T-helper 1 cell treated with Interleukin-12 subunit alpha and Interleukin-12 subunit beta and Interleukin-4 antibody, amounts not matched to agents 30 ng/mL and 1 ng/mL, for 36 hours (primary cell): ENCODE results near the gene TMEM214. TPM values are rescaled to one million over a fixed set of nuclear protein-coding genes. Genes with fewer than 3 reads are reported as not detected.

Source experiments
- intact Hi-C: fragments of 100-400 bp; cut with micrococcal nuclease; formaldehyde crosslinking; loops from one replicate; pipeline ENCODE4 v1.15.1; 2024
- total RNA-seq: library from RNA; stranded (reverse); gene quantifications from 2 replicates; pipeline ENCODE4 v1.2.3, GENCODE V29; 2022

The TMEM214 gene
- total RNA-seq, 1 donor from 2014 or later: 117 TPM

- intact Hi-C loops: no loop called here
Measured at GRCh38 chr2:27038631-27039339, 6.0 kb downstream of the TMEM214 start.

DNA sequence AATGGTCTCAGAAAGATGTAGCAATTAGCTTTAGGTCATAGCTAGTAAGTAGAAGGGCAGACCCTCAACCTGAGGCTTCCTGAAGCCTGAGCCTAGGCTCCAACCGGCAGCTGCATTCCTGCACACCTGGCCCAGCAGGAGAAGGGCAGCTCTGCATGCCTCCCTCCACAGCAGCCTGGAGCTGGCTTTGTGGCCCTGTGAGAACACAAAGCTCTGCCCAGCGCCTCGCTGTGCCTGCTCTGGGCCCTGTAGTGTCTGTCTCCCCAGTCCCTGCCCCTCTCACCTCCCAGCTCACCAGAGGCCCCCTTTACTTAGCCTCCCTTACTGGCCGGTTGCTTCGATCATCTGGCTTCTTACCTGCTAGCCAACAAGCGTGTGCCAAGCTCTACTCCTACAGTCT, 6.7 kb downstream of the TMEM214 start:
- intact Hi-C loops: no loop called here

GRCh38 chr2:27039871-27040270, 7.1 kb downstream of the TMEM214 start:
- intact Hi-C loops: no loop called here

GRCh38 chr2:27040282-27040681, 7.5 kb downstream of the TMEM214 start:
- intact Hi-C loops: no loop called here

DNA sequence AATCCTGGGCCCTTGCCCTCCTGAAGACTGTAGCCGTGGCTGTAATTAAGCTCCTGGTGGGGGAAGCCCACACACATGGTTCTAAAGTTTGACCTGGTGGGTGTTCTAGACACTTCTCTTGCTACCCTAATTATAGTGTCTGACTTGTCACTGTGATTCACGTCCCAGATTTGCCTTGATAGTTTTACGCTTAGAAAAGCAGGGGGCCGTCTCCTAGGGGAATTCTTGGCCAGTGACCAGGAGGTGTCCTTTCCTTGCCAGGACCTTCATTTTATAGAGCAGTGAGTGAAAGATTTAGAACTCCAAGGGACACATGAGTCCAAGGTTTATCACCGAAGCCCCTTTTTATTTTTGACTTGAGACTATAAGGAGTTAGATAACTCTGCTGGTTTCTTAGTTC, 9.0 kb downstream of the TMEM214 start:
- intact Hi-C loops: no loop called here

DNA sequence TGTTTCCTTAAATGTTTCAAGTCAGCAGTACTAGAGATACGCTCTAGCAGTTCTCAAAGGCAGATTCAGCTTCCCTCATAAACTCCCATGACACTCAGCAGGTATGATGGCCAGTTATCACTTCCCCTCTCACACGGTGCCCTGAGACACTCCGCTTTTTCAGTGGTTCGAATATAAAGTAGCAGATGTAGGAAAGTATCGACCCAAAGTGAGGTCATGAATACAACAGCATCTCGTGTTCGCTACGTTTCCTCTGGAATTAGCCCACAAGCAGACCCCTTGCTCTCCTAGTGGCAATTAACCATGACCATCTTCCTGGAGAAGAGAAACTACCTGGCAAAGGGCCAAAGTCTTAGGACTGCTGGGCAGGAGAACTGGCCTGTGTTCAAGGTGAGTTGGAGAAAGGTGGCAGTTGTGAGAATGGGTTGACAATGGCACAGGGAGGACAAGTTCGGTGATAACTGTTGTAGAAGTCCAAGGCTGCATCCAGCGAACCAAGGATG, 9.4 kb downstream of the TMEM214 start:
- intact Hi-C loops: no loop called here

DNA sequence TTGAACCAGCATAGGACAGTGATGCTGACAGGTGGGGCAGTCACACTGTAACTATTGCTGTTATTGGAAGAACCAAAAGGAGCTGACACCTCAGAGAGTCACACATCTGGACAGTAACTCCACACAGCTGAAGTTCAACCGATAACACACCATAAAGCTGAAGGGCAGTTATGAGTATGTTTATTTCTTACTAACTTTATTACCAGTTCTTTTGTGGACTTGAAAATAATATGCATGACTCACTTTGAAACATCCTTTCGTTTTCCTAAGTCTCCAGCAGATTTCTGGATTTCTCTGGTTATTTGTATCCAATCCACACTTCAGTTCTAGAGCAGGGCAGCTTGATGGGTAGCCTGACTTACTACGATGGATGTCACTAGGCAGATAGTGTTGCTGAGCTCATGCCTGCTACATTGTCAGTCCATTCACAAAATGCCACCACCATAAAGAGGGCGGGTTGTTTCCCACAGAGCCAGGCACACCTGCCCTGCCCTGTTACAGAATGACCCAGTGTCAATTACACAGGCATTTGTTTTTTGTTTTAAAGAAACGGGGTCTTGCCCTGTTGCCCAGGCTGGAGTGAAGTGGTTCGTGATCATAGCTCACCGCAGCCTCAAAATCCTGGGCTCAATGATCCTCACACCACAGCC, 10.3 kb downstream of the TMEM214 start:
- intact Hi-C loops: no loop called here

DNA sequence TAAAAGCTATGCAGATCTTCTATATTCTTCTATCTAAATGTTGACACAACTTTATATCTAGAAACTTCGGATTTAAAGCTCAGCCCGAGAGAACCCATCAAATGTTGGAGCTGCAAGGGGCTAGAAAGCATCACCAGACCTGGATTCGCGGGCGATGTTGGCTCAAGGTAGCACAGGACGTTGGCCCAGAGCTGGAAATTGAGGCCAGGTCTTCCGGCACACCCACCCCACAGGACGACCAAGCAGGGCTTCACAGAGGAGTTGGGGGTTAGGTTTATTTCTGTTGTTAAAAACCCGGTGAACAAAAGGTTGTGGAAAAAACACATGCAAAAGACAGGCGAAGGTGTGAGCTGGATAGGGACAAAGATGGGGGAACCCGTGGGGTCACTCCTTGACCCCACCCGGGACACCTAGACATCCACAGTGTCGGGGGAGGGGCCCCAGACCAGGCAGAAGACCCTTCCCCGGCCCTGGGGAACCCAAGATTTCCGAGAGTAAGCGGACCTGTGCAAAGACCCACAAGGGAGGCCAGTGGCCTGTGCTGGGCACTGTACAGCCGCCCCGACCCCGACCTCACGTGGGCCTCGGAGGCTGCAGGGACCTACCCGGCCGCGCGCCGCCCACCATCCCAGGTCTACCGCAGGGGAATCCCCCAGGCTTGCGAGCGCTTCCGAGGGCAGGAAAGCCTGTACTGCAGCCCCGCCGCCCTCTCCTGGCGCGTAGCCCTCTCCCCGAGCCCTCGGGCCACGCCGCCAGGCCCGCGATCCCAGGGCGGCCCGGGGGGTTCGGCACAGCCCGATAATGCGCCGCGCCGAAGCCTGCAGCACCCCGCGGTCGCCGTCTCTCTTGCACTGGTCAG, 16.9 kb downstream of the TMEM214 start:
- intact Hi-C loops: loop anchor here (1.0 to 10.0 kb wide), 10 partner anchors 17 to 1343 kb away; partner anchors contain the start of genes CENPA, EIF2B4, FOSL2 and HADHA

GRCh38 chr2:27050281-27050995, 17.7 kb downstream of the TMEM214 start:
- intact Hi-C loops: loop anchor here (1.0 to 10.0 kb wide), 10 partner anchors 18 to 1342 kb away; partner anchors contain the start of genes CENPA, EIF2B4, FOSL2 and HADHA

- intact Hi-C loops: loop anchor here (1.0 to 10.0 kb wide), 17 partner anchors 19 to 1342 kb away; partner anchors contain the start of genes CAD, CENPA, EIF2B4 and FOSL2
Measured at GRCh38 chr2:27050996-27051901, 18.5 kb downstream of the TMEM214 start, which contains the start of gene AGBL5. Gene AGBL5 (plus strand): TSS chr2:27051668. CDS start chr2:27052959, 1,291 bp downstream.

DNA sequence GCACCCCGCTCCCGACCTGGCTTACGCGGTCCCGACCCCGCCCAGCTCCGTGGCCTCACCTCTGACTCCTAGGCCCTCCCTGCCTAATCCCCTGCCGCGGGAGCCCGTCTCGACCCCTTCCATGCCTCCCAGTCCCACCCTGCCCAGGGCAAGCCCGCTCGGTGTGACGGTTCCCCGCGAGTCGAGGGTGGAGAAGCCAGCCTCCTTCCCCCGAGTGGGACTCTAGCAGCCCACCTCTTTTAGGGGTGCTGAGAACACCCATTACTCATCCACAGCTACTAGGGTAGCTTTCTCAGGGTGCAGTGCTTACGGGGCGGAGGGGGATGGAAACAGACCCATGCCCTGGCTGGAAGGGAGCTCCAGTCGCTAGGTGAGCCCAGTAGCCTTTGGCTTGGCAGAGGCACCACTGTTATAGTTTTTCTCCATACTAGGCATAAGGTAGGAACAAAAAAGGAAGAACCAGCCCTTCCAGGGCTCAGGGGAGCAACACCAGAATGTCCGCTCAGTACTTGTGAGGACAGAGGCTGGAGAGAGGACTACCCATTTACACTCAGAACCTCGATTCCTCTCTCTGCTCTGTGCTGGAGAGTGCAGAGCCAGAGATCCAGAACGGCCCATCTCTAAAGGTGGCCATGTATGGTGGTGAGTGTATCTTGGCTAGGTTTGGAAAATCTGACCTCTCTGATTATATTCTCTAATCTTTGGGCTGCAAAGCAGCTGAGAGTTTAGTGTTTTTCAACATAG, 19.3 kb downstream of the TMEM214 start:
- intact Hi-C loops: loop anchor here (1.0 to 10.0 kb wide), 11 partner anchors 29 to 1341 kb away; partner anchors contain the start of genes CAD, CENPA, FOSL2 and GTF3C2

DNA sequence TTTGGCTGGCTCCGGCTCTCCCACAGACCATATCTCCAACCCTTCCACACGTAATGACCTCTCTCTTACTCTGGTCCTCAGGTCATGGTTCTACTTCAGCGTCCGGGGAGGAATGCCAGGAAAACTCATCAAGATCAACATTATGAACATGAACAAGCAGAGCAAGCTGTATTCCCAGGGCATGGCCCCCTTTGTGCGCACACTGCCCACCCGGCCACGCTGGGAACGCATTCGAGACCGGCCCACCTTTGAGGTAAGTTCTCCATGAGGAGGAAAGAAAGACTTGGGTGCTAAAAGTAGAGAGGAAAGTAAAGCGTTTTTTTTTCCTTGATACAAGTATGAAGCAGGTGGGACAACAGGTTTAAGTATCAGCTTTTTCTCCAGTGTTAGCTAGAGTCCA, 20.6 kb downstream of the TMEM214 start:
- intact Hi-C loops: loop anchor here (5.0 to 10.0 kb wide), 2 partner anchors 266 to 809 kb away; partner anchors contain the start of genes CENPA, HADHA and HADHB

- intact Hi-C loops: loop anchor here (5.0 to 10.0 kb wide), 2 partner anchors 266 to 809 kb away; partner anchors contain the start of genes CENPA, HADHA and HADHB
Measured at GRCh38 chr2:27053776-27054175, 21.0 kb downstream of the TMEM214 start.

DNA sequence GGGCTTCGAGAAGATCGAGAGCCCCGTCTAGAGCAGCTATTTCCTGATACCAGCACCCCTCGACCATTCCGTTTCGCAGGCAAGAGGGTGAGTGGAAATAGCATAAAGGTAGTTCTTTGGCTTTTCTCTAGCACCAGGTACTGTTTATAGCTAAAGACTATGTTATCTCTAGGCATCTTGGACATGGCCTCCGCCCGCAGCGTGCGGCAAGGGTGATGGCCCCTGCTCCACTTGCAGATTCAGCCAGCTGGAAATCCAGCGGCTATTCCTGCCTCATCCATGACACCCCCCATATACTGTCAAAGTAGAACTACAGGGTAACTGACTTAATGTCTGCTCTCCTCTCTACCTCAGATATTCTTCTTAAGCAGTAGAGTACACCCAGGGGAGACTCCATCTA, 22.0 kb downstream of the TMEM214 start:
- intact Hi-C loops: loop anchor here (5.0 to 10.0 kb wide), 2 partner anchors 267 to 810 kb away; partner anchors contain the start of genes CENPA, HADHA and HADHB

DNA sequence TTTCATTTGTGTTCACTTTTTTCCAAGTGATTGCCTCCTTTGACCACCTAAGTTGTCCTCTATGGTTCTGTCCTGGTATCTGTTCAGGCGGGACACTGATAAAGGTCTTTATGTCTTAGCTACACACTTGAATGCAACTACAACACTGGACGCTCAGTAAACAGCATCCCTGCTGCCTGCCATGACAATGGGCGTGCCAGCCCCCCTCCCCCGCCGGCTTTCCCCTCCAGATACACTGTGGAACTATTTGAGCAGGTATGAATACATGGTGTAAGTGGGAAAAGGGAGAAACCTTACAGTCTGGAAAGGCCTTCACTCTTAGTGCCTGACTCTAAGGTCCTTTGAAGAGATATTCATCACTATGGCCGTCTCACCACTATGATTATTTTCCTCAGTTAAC, 24.4 kb downstream of the TMEM214 start:
- intact Hi-C loops: loop anchor here (10.0 kb wide), 1 partner anchor 812 kb away; the partner anchor contains the start of genes HADHA and HADHB

GRCh38 chr2:27058210-27058609, 25.4 kb downstream of the TMEM214 start:
- intact Hi-C loops: loop anchor here (10.0 kb wide), 1 partner anchor 813 kb away; the partner anchor contains the start of genes HADHA and HADHB

DNA sequence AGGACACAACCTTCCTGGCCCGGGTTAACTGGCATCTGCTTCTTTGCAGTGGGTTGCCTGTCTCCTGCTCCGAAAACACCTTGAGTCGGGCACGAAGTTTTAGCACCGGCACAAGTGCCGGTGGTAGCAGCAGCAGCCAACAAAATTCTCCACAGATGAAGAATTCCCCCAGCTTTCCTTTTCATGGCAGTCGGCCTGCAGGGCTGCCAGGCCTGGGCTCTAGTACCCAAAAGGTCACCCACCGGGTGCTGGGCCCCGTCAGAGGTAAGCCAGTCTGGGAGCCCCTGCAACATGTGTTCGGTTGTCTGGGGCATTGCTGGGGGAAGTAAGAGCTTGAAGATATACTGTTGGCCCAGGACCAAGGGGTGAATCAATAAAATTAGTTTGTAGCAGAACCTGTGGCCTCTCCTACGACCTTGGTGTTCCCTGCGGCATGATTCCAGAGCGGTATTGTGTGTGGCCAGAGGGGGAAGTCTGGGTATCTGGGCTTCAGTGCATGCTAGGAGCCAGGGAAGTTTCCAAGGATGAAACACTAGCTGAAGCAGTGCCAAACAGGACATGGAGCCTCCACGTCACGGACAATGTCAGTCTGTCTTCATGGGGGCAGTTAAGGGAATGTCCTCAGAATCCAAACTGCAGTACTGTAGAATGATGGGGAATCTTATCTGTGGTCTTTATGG, 26.5 kb downstream of the TMEM214 start:
- intact Hi-C loops: loop anchor here (10.0 kb wide), 1 partner anchor 814 kb away; the partner anchor contains the start of genes HADHA and HADHB

- intact Hi-C loops: no loop called here
Measured at GRCh38 chr2:27060323-27060722, 27.6 kb downstream of the TMEM214 start.
